ENCODE measurements around the gene LPP. TPM values are rescaled to one million over a fixed set of nuclear protein-coding genes. Genes with fewer than 3 reads are reported as not detected.

The LPP gene
- total and polyA plus RNA-seq, 2 of the 13 experiments (the other 11 are each of a cell fraction or from before 2014, with no cell fraction given) = 19.2 to 29.9 TPM

- in situ Hi-C loops (cut with HindIII; ENCODE audit: extremely low pct_ligation_motif_present, low pct_unique_long_range_greater_than_20kb) = no loop called here
- CTCF ChIA-PET (ENCODE audit: low intra/inter-chr PET ratio, low total read pairs) = no interaction called here
These were observed 185.7 kb downstream of the LPP start for GRCh38 chr3:188339410-188340295.

More at GRCh38 chr3:188339410-188340295, 185.7 kb downstream of the LPP start:
- intact Hi-C loops (cut with micrococcal nuclease; ENCODE audit: unreplicated experiment) = no loop called here
- H3K79me2 ChIP-seq (ENCODE audit: insufficient read depth, low read length) = peaks cover 21% of the 10 kb centered on the region
- TF ChIP-seq, protein P1, sequence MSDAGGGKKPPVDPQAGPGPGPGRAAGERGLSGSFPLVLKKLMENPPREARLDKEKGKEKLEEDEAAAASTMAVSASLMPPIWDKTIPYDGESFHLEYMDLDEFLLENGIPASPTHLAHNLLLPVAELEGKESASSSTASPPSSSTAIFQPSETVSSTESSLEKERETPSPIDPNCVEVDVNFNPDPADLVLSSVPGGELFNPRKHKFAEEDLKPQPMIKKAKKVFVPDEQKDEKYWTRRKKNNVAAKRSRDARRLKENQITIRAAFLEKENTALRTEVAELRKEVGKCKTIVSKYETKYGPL (CRISPR knock-in tag; IDR thresholded peaks at IDR 0.05) = no peak
- TF ChIP-seq TCF7L2 (IDR thresholded peaks at IDR 0.05; ENCODE audit: low read depth, low read length) = no peak
- no peak for TF ChIP-seq PTBP1 (IDR thresholded peaks at IDR 0.05; ENCODE audit: low read depth, low read length, poor library complexity, severe bottlenecking)
- TF ChIP-seq, protein P2, sequence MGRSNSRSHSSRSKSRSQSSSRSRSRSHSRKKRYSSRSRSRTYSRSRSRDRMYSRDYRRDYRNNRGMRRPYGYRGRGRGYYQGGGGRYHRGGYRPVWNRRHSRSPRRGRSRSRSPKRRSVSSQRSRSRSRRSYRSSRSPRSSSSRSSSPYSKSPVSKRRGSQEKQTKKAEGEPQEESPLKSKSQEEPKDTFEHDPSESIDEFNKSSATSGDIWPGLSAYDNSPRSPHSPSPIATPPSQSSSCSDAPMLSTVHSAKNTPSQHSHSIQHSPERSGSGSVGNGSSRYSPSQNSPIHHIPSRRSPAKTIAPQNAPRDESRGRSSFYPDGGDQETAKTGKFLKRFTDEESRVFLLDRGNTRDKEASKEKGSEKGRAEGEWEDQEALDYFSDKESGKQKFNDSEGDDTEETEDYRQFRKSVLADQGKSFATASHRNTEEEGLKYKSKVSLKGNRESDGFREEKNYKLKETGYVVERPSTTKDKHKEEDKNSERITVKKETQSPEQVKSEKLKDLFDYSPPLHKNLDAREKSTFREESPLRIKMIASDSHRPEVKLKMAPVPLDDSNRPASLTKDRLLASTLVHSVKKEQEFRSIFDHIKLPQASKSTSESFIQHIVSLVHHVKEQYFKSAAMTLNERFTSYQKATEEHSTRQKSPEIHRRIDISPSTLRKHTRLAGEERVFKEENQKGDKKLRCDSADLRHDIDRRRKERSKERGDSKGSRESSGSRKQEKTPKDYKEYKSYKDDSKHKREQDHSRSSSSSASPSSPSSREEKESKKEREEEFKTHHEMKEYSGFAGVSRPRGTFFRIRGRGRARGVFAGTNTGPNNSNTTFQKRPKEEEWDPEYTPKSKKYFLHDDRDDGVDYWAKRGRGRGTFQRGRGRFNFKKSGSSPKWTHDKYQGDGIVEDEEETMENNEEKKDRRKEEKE (IDR thresholded peaks at IDR 0.05) = no peak
- TF ChIP-seq ZNF274 (CRISPR knock-in tag; IDR thresholded peaks at IDR 0.05) = no peak
- 96% methylated on average over 11 of the region's 11 CpGs for WGBS (ENCODE audit: low lambda C conversion rate)
- no peak overlapping the region for H2AFZ ChIP-seq (ENCODE audit: low read length)
- POLR2A ChIA-PET = no interaction called here
- BruUV-seq (replicated peaks) = no TSS peak
- H3K27ac ChIP-seq (ENCODE audit: extremely low read length, insufficient read depth, low read length) = no peak overlapping the region
- H3K27me3 ChIP-seq (ENCODE audit: control insufficient read depth in 1 of 2, insufficient read depth in 2 of 2, low read length in 2 of 2) = no peaks in the 10 kb centered on the region
- H3K4me2 ChIP-seq (ENCODE audit: low read depth, low read length) = no peak overlapping the region
- H4K20me1 ChIP-seq (ENCODE audit: insufficient read depth, low read length) = no peaks in the 10 kb centered on the region
- no peak for DNase-seq (ENCODE audit: low spot score)
- ATAC-seq = no peak
- no peak overlapping the region for H3K9ac ChIP-seq (ENCODE audit: insufficient read depth, low read depth, low read length)
- H3K36me3 ChIP-seq (replicated peaks in 1 of 2; ENCODE audit: control insufficient read depth in 1 of 2, insufficient read depth in 2 of 2, low read length in 2 of 2) = no peaks in the 10 kb centered on the region; a peak in 1 of 5 replicates
- no peak overlapping the region for H3K4me3 ChIP-seq (replicated peaks in 1 of 3; ENCODE audit: insufficient read depth in 1 of 3, low read depth in 2 of 3, low read length in 3 of 3)
- FAIRE-seq = peak; percentile 42
- H3K4me1 ChIP-seq (ENCODE audit: insufficient read depth, low read length) = no peaks in the 10 kb centered on the region
- no peaks in the 10 kb centered on the region for H3K9me3 ChIP-seq (ENCODE audit: low read length)
